Ishikawa (cell line): ENCODE data around the gene CNEP1R1.

Experiments
- CREB1 ChIP-seq: IDR thresholded peaks from 2 replicates; pipeline ENCODE4 v1.6.1; 2012; ENCODE audit warnings: low read depth
- EGR1 ChIP-seq: IDR thresholded peaks from 2 replicates; pipeline ENCODE4 v1.6.1; 2012
- FOXM1 ChIP-seq: IDR thresholded peaks from 2 replicates; pipeline ENCODE4 v1.6.1; 2012; ENCODE audit warnings: low read depth, borderline replicate concordance
- MAX ChIP-seq: IDR thresholded peaks from 2 replicates; pipeline ENCODE4 v1.6.1; 2012
- RAD21 ChIP-seq: IDR thresholded peaks from 2 replicates; pipeline ENCODE4 v1.6.1; 2012; ENCODE audit warnings: low read depth
- REST ChIP-seq: IDR thresholded peaks from 2 replicates; pipeline ENCODE4 v1.6.1; 2012; ENCODE audit warnings: low read depth, mild to moderate bottlenecking
- TAF1 ChIP-seq: IDR thresholded peaks from 2 replicates; pipeline ENCODE4 v1.6.1; 2012; ENCODE audit warnings: low read depth, mild to moderate bottlenecking
- TCF12 ChIP-seq: IDR thresholded peaks from 2 replicates; pipeline ENCODE4 v1.6.1; 2012; ENCODE audit warnings: low read depth
- USF1 ChIP-seq: IDR thresholded peaks from 2 replicates; pipeline ENCODE4 v1.6.1; 2012
- YY1 ChIP-seq: IDR thresholded peaks from 2 replicates; pipeline ENCODE4 v1.6.1; 2012; ENCODE audit warnings: low read depth

- TF ChIP-seq TCF12 (no peak), CREB1 (no peak), RAD21 (no peak), TAF1 (no peak), REST (no peak), USF1 (no peak), YY1 (no peak), EGR1 (no peak), MAX (no peak), FOXM1 (no peak)
Measured at GRCh38 chr16:50059111-50059510, 34.1 kb downstream of the CNEP1R1 start.
